SJSA1 (cell line): Measurements from ENCODE around the gene PARK7. TPM values are rescaled to one million over a fixed set of nuclear protein-coding genes. Genes with fewer than 3 reads are reported as not detected.

Source experiments
- DNase-seq, 2 experiments: peaks; one replicate each; pipeline ENCODE4 v3.0.0-alpha.2; 2015 to 2020; ENCODE audit warnings: low spot score in 2 of 2, low read depth in 1 of 2
- H3K27ac ChIP-seq: fragments of 250-450 bp; sonication (Bioruptor Pico); 2 replicates; pipeline ENCODE4 v1.5.1; 2020; ENCODE audit warnings: mild to moderate bottlenecking, moderate library complexity
- H3K27me3 ChIP-seq: fragments of 250-450 bp; sonication (Bioruptor Pico); replicated peaks from 2 replicates; pipeline ENCODE4 v1.5.1; 2020; ENCODE audit warnings: mild to moderate bottlenecking, moderate library complexity
- H3K36me3 ChIP-seq: fragments of 250-450 bp; sonication (Bioruptor Pico); 2 replicates; pipeline ENCODE4 v1.5.1; 2020; ENCODE audit warnings: mild to moderate bottlenecking
- H3K4me1 ChIP-seq: fragments of 250-450 bp; sonication (Bioruptor Pico); replicated peaks from 2 replicates; pipeline ENCODE4 v1.6.1; 2021; ENCODE audit warnings: mild to moderate bottlenecking
- H3K4me3 ChIP-seq: fragments of 250-450 bp; sonication (Bioruptor Pico); 2 replicates; pipeline ENCODE4 v1.5.1; 2020; ENCODE audit warnings: mild to moderate bottlenecking
- H3K9me3 ChIP-seq: fragments of 250-450 bp; sonication (Bioruptor Pico); replicated peaks from 2 replicates; pipeline ENCODE4 v1.5.1; 2020; ENCODE audit warnings: mild to moderate bottlenecking
- total RNA-seq: library from RNA; depleted of rRNA; stranded (reverse); fragments of >200 nt; shearing (Covaris generic); gene quantifications from 2 replicates; pipeline ENCODE4 v1.2.3, GENCODE V29; 2014

The PARK7 gene
- total RNA-seq, 1 experiment from 2014 or later, result 436 TPM

- H3K27me3 ChIP-seq, result no peaks in the 10 kb centered on the region
- DNase-seq, result no peak
- H3K27ac ChIP-seq, result no peak overlapping the region
- H3K9me3 ChIP-seq, result no peaks in the 10 kb centered on the region
- peaks cover 49% of the 10 kb centered on the region for H3K36me3 ChIP-seq
- peaks cover 36% of the 10 kb centered on the region for H3K4me1 ChIP-seq
- no peak overlapping the region for H3K4me3 ChIP-seq
Measured at GRCh38 chr1:8013399-8013798, 51.9 kb downstream of the PARK7 start.

GRCh38 chr1:8013800-8014199 is 52.3 kb downstream of the PARK7 start:
- Histone ChIP-seq H3K27ac (no peak overlapping the region), H3K27me3 (no peaks in the 10 kb centered on the region), H3K4me3 (no peak overlapping the region), H3K9me3 (no peaks in the 10 kb centered on the region), H3K4me1 (peaks cover 40% of the 10 kb centered on the region), H3K36me3 (peaks cover 49% of the 10 kb centered on the region)
- no peak for DNase-seq

- Histone ChIP-seq H3K27ac (no peak overlapping the region), H3K9me3 (no peaks in the 10 kb centered on the region), H3K36me3 (peaks cover 49% of the 10 kb centered on the region), H3K27me3 (no peaks in the 10 kb centered on the region), H3K4me1 (peaks cover 47% of the 10 kb centered on the region), H3K4me3 (no peak overlapping the region)
- no peak for DNase-seq
Measured at GRCh38 chr1:8014381-8014988, 53.0 kb downstream of the PARK7 start.

- peaks cover 54% of the 10 kb centered on the region for H3K4me1 ChIP-seq
- peaks cover 47% of the 10 kb centered on the region for H3K36me3 ChIP-seq
- no peaks in the 10 kb centered on the region for H3K9me3 ChIP-seq
- no peak overlapping the region for H3K27ac ChIP-seq
- H3K27me3 ChIP-seq, result no peaks in the 10 kb centered on the region
- no peak overlapping the region for H3K4me3 ChIP-seq
- peak; percentile 54 to 83 for DNase-seq
Measured at GRCh38 chr1:8015036-8015808, 53.7 kb downstream of the PARK7 start.

- Histone ChIP-seq H3K36me3 (peaks cover 41% of the 10 kb centered on the region), H3K27me3 (no peaks in the 10 kb centered on the region), H3K9me3 (no peaks in the 10 kb centered on the region), H3K4me3 (no peak overlapping the region), H3K4me1 (peaks cover 60% of the 10 kb centered on the region), H3K27ac (no peak overlapping the region)
- no peak for DNase-seq
Measured at GRCh38 chr1:8015809-8016165, 54.3 kb downstream of the PARK7 start.

GRCh38 chr1:8016210-8016894 is 54.8 kb downstream of the PARK7 start:
- Histone ChIP-seq H3K9me3 (no peaks in the 10 kb centered on the region), H3K27ac (no peak overlapping the region), H3K4me1 (peaks cover 61% of the 10 kb centered on the region), H3K27me3 (no peaks in the 10 kb centered on the region), H3K4me3 (no peak overlapping the region), H3K36me3 (peaks cover 36% of the 10 kb centered on the region)
- DNase-seq, result no peak

GRCh38 chr1:8016895-8017241 is 55.4 kb downstream of the PARK7 start:
- Histone ChIP-seq H3K4me1 (peaks cover 61% of the 10 kb centered on the region), H3K9me3 (no peaks in the 10 kb centered on the region), H3K4me3 (no peak overlapping the region), H3K36me3 (peaks cover 30% of the 10 kb centered on the region), H3K27me3 (no peaks in the 10 kb centered on the region), H3K27ac (no peak overlapping the region)
- no peak for DNase-seq

GRCh38 chr1:8017495-8018197 is 56.1 kb downstream of the PARK7 start:
- Histone ChIP-seq H3K4me1 (peaks cover 61% of the 10 kb centered on the region), H3K27ac (no peak overlapping the region), H3K4me3 (no peak overlapping the region), H3K36me3 (peaks cover 23% of the 10 kb centered on the region), H3K27me3 (no peaks in the 10 kb centered on the region), H3K9me3 (no peaks in the 10 kb centered on the region)
- DNase-seq, result no peak

- H3K36me3 ChIP-seq, result peaks cover 16% of the 10 kb centered on the region
Measured at GRCh38 chr1:8018492-8019228, 57.1 kb downstream of the PARK7 start.

GRCh38 chr1:8019229-8019620 is 57.7 kb downstream of the PARK7 start:
- Histone ChIP-seq H3K4me3 (no peak overlapping the region), H3K27ac (no peak overlapping the region)
- DNase-seq, result no peak

More at GRCh38 chr1:8018492-8019228, 57.1 kb downstream of the PARK7 start:
- H3K4me1 ChIP-seq, result peaks cover 65% of the 10 kb centered on the region
- no peaks in the 10 kb centered on the region for H3K27me3 ChIP-seq
- no peak for DNase-seq
- H3K9me3 ChIP-seq, result no peaks in the 10 kb centered on the region
- no peak overlapping the region for H3K27ac ChIP-seq
- H3K4me3 ChIP-seq, result no peak overlapping the region

GRCh38 chr1:8020032-8020431 is 58.5 kb downstream of the PARK7 start:
- H3K4me3 ChIP-seq, result no peak overlapping the region
- H3K36me3 ChIP-seq, result 0 out of 2 replicates have a peak, but pooled peaks cover 3% of the 10 kb centered on the region
- no peaks in the 10 kb centered on the region for H3K27me3 ChIP-seq
- DNase-seq, result peak in 1 of 2 experiments; percentile 48
- H3K4me1 ChIP-seq, result peaks cover 67% of the 10 kb centered on the region
- peak overlapping the region; percentile 20; the same call in 1 of the 2 replicates for H3K27ac ChIP-seq
- no peaks in the 10 kb centered on the region for H3K9me3 ChIP-seq

More at GRCh38 chr1:8019229-8019620, 57.7 kb downstream of the PARK7 start:
- Histone ChIP-seq H3K27me3 (no peaks in the 10 kb centered on the region), H3K4me1 (peaks cover 68% of the 10 kb centered on the region), H3K9me3 (no peaks in the 10 kb centered on the region), H3K36me3 (peaks cover 10% of the 10 kb centered on the region)

- Histone ChIP-seq H3K27me3 (no peaks in the 10 kb centered on the region), H3K9me3 (0 out of 2 replicates have a peak, but pooled peaks cover 2% of the 10 kb centered on the region), H3K4me1 (peaks cover 64% of the 10 kb centered on the region), H3K4me3 (no peak overlapping the region), H3K27ac (no peak overlapping the region), H3K36me3 (peaks cover 8% of the 10 kb centered on the region)
- no peak for DNase-seq
Measured at GRCh38 chr1:8021676-8022266, 60.3 kb downstream of the PARK7 start.
